WTC11 (cell line): ENCODE results near the gene PRCC. TPM values are rescaled to one million over a fixed set of nuclear protein-coding genes. Genes with fewer than 3 reads are reported as not detected.
A peak's percentile ranks its signal among the peaks of the same experiment; 100 is the strongest.

Experiments used
- EMX1 ChIP-seq: fragments of 250-450 bp; sonication (Bioruptor Pico); IDR thresholded peaks from 2 replicates; pipeline ENCODE4 v1.8.0; 2021; ENCODE audit warnings: mild to moderate bottlenecking
- FOXK1 ChIP-seq: sonication (generic); formaldehyde crosslinking; IDR thresholded peaks from 2 replicates; pipeline ENCODE4 v1.8.0; 2022; ENCODE audit warnings: mild to moderate bottlenecking, moderate library complexity, missing genetic modification reagents
- JUN ChIP-seq: sonication (generic); formaldehyde crosslinking; IDR thresholded peaks from 2 replicates; pipeline ENCODE4 v1.8.0; 2023; ENCODE audit warnings: mild to moderate bottlenecking, missing genetic modification reagents
- NR1H2 ChIP-seq: sonication (generic); formaldehyde crosslinking; IDR thresholded peaks from 2 replicates; pipeline ENCODE4 v1.9.0; 2021; ENCODE audit warnings: mild to moderate bottlenecking, moderate library complexity, missing genetic modification reagents
- OVOL2 ChIP-seq: fragments of 250-450 bp; sonication (Bioruptor Pico); IDR thresholded peaks from 2 replicates; pipeline ENCODE4 v1.9.0; 2021; ENCODE audit warnings: mild to moderate bottlenecking, borderline replicate concordance
- TEAD4 ChIP-seq: sonication (generic); formaldehyde crosslinking; IDR thresholded peaks from 2 replicates; pipeline ENCODE4 v1.8.0; 2022; ENCODE audit warnings: mild to moderate bottlenecking, missing genetic modification reagents
- TP53 ChIP-seq: sonication (generic); formaldehyde crosslinking; IDR thresholded peaks from 2 replicates; pipeline ENCODE4 v1.8.1; 2023; ENCODE audit warnings: mild to moderate bottlenecking, missing genetic modification reagents
- ZBTB21 ChIP-seq: sonication (generic); formaldehyde crosslinking; IDR thresholded peaks from 2 replicates; pipeline ENCODE4 v1.8.1; 2023; ENCODE audit warnings: mild to moderate bottlenecking, missing genetic modification reagents, borderline replicate concordance
- ZNF232 ChIP-seq: sonication (generic); formaldehyde crosslinking; IDR thresholded peaks from 2 replicates; pipeline ENCODE4 v1.8.0; 2022; ENCODE audit warnings: mild to moderate bottlenecking, missing genetic modification reagents
- ZNF671 ChIP-seq: fragments of 250-450 bp; sonication (Bioruptor Pico); IDR thresholded peaks from 2 replicates; pipeline ENCODE4 v1.8.0; 2021; ENCODE audit warnings: mild to moderate bottlenecking
- total RNA-seq: library from RNA; stranded (reverse); gene quantifications from 3 replicates; pipeline ENCODE4 v1.2.3, GENCODE V29; 2021
- TF ChIP-seq, protein P1 (sequence below): sonication (generic); formaldehyde crosslinking; conservative IDR thresholded peaks from 2 replicates; pipeline ENCODE4 v1.8.1; 2023; ENCODE audit warnings: mild to moderate bottlenecking, low read depth, missing genetic modification reagents, moderate library complexity
- TF ChIP-seq, protein P2 (sequence below): sonication (generic); formaldehyde crosslinking; IDR thresholded peaks from 2 replicates; pipeline ENCODE4 v1.8.0; 2022; ENCODE audit warnings: mild to moderate bottlenecking, missing genetic modification reagents
- TF ChIP-seq, protein P3 (sequence below): fragments of 250-450 bp; sonication (Bioruptor Pico); IDR thresholded peaks from 2 replicates; pipeline ENCODE4 v1.9.0; 2021; ENCODE audit warnings: mild to moderate bottlenecking, borderline replicate concordance
- TF ChIP-seq, protein P4 (sequence below): sonication (generic); formaldehyde crosslinking; IDR thresholded peaks from 2 replicates; pipeline ENCODE4 v1.8.1; 2022; ENCODE audit warnings: mild to moderate bottlenecking, missing genetic modification reagents, moderate library complexity, borderline replicate concordance
- TF ChIP-seq, protein P5 (sequence below): sonication (generic); formaldehyde crosslinking; IDR thresholded peaks from 2 replicates; pipeline ENCODE4 v1.8.0; 2022; ENCODE audit warnings: missing genetic modification reagents
- TF ChIP-seq, protein P6 (sequence below): fragments of 250-450 bp; sonication (Bioruptor Pico); IDR thresholded peaks from 2 replicates; pipeline ENCODE4 v1.9.0; 2021; ENCODE audit warnings: moderate library complexity, mild to moderate bottlenecking, inconsistent platforms, borderline replicate concordance
- TF ChIP-seq, protein P7 (sequence below): sonication (generic); formaldehyde crosslinking; IDR thresholded peaks from 2 replicates; pipeline ENCODE4 v1.8.0; 2023; ENCODE audit warnings: missing genetic modification reagents, mild to moderate bottlenecking, borderline replicate concordance
- TF ChIP-seq, protein P8 (sequence below): fragments of 250-450 bp; sonication (Bioruptor Pico); conservative IDR thresholded peaks from 2 replicates; pipeline ENCODE4 v1.9.0; 2021; ENCODE audit warnings: mild to moderate bottlenecking

PRCC gene
- total RNA-seq, 1 experiment from 2014 or later = 97.4 TPM

DNA sequence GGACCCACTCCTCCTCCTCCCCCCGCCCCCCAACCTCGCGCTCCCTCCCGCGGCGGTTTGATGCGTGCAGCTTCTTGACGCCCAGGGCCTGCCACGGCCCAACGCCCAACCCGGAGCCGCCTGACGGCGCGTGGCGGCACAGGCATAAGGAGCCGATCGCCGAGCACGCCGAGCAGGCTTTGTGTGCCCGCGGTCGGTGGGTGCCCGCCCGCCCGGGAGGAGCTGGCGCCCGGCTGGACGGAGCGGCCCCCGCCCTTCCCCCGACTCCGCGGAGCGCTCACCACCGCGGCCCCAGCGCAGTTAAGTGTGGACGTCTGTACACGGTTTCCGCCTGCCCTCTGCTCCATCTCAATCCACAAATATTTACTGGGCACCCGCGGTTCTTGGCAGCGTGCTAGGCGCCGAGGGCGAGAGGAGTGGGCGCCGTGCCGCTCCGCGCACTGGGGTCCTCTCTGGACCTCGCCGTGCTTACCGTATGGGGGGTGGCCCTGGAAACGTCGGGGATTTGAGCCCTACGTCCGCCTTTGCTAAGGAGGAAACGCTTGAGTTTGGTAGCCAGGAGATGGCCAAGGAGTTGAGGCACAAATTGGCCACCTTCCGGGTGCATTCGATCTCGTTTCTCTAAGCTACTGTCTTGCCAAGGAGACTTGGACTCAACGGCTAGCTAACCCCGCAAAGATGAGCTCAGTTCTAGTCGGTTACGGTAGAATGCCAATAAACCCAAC is 15.4 kb upstream of the PRCC start (continued):
- TF ChIP-seq JUN = no peak
- TF ChIP-seq NR1H2 (CRISPR knock-in tag) = no peak
- no peak for TF ChIP-seq OVOL2 (CRISPR knock-in tag)
- TF ChIP-seq, protein P1, sequence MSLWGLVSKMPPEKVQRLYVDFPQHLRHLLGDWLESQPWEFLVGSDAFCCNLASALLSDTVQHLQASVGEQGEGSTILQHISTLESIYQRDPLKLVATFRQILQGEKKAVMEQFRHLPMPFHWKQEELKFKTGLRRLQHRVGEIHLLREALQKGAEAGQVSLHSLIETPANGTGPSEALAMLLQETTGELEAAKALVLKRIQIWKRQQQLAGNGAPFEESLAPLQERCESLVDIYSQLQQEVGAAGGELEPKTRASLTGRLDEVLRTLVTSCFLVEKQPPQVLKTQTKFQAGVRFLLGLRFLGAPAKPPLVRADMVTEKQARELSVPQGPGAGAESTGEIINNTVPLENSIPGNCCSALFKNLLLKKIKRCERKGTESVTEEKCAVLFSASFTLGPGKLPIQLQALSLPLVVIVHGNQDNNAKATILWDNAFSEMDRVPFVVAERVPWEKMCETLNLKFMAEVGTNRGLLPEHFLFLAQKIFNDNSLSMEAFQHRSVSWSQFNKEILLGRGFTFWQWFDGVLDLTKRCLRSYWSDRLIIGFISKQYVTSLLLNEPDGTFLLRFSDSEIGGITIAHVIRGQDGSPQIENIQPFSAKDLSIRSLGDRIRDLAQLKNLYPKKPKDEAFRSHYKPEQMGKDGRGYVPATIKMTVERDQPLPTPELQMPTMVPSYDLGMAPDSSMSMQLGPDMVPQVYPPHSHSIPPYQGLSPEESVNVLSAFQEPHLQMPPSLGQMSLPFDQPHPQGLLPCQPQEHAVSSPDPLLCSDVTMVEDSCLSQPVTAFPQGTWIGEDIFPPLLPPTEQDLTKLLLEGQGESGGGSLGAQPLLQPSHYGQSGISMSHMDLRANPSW (CRISPR knock-in tag) = no peak
- TF ChIP-seq TEAD4 (CRISPR knock-in tag) = no peak
- TF ChIP-seq FOXK1 (CRISPR knock-in tag) = peak; percentile 92
- no peak for TF ChIP-seq ZBTB21
- TF ChIP-seq, protein P2, sequence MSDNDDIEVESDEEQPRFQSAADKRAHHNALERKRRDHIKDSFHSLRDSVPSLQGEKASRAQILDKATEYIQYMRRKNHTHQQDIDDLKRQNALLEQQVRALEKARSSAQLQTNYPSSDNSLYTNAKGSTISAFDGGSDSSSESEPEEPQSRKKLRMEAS = peak; percentile 86
- no peak for TF ChIP-seq ZNF671 (CRISPR knock-in tag)
- TF ChIP-seq, protein P3, sequence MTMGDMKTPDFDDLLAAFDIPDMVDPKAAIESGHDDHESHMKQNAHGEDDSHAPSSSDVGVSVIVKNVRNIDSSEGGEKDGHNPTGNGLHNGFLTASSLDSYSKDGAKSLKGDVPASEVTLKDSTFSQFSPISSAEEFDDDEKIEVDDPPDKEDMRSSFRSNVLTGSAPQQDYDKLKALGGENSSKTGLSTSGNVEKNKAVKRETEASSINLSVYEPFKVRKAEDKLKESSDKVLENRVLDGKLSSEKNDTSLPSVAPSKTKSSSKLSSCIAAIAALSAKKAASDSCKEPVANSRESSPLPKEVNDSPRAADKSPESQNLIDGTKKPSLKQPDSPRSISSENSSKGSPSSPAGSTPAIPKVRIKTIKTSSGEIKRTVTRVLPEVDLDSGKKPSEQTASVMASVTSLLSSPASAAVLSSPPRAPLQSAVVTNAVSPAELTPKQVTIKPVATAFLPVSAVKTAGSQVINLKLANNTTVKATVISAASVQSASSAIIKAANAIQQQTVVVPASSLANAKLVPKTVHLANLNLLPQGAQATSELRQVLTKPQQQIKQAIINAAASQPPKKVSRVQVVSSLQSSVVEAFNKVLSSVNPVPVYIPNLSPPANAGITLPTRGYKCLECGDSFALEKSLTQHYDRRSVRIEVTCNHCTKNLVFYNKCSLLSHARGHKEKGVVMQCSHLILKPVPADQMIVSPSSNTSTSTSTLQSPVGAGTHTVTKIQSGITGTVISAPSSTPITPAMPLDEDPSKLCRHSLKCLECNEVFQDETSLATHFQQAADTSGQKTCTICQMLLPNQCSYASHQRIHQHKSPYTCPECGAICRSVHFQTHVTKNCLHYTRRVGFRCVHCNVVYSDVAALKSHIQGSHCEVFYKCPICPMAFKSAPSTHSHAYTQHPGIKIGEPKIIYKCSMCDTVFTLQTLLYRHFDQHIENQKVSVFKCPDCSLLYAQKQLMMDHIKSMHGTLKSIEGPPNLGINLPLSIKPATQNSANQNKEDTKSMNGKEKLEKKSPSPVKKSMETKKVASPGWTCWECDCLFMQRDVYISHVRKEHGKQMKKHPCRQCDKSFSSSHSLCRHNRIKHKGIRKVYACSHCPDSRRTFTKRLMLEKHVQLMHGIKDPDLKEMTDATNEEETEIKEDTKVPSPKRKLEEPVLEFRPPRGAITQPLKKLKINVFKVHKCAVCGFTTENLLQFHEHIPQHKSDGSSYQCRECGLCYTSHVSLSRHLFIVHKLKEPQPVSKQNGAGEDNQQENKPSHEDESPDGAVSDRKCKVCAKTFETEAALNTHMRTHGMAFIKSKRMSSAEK (CRISPR knock-in tag) = no peak
- TF ChIP-seq EMX1 = 0 out of 2 replicates have a peak, but pooled peaks have one; percentile 46
- no peak for TF ChIP-seq TP53 (CRISPR knock-in tag)
- peak; percentile 88; the same call in 1 of the 2 replicates for TF ChIP-seq ZNF232 (CRISPR knock-in tag)
- TF ChIP-seq, protein P4, sequence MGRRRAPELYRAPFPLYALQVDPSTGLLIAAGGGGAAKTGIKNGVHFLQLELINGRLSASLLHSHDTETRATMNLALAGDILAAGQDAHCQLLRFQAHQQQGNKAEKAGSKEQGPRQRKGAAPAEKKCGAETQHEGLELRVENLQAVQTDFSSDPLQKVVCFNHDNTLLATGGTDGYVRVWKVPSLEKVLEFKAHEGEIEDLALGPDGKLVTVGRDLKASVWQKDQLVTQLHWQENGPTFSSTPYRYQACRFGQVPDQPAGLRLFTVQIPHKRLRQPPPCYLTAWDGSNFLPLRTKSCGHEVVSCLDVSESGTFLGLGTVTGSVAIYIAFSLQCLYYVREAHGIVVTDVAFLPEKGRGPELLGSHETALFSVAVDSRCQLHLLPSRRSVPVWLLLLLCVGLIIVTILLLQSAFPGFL (CRISPR knock-in tag) = no peak
- TF ChIP-seq, protein P5, sequence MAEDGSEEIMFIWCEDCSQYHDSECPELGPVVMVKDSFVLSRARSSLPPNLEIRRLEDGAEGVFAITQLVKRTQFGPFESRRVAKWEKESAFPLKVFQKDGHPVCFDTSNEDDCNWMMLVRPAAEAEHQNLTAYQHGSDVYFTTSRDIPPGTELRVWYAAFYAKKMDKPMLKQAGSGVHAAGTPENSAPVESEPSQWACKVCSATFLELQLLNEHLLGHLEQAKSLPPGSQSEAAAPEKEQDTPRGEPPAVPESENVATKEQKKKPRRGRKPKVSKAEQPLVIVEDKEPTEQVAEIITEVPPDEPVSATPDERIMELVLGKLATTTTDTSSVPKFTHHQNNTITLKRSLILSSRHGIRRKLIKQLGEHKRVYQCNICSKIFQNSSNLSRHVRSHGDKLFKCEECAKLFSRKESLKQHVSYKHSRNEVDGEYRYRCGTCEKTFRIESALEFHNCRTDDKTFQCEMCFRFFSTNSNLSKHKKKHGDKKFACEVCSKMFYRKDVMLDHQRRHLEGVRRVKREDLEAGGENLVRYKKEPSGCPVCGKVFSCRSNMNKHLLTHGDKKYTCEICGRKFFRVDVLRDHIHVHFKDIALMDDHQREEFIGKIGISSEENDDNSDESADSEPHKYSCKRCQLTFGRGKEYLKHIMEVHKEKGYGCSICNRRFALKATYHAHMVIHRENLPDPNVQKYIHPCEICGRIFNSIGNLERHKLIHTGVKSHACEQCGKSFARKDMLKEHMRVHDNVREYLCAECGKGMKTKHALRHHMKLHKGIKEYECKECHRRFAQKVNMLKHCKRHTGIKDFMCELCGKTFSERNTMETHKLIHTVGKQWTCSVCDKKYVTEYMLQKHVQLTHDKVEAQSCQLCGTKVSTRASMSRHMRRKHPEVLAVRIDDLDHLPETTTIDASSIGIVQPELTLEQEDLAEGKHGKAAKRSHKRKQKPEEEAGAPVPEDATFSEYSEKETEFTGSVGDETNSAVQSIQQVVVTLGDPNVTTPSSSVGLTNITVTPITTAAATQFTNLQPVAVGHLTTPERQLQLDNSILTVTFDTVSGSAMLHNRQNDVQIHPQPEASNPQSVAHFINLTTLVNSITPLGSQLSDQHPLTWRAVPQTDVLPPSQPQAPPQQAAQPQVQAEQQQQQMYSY (CRISPR knock-in tag) = no peak
- TF ChIP-seq, protein P6, sequence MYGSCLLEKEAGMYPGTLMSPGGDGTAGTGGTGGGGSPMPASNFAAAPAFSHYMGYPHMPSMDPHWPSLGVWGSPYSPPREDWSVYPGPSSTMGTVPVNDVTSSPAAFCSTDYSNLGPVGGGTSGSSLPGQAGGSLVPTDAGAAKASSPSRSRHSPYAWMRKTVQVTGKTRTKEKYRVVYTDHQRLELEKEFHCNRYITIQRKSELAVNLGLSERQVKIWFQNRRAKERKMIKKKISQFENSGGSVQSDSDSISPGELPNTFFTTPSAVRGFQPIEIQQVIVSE (CRISPR knock-in tag) = no peak
- TF ChIP-seq, protein P7, sequence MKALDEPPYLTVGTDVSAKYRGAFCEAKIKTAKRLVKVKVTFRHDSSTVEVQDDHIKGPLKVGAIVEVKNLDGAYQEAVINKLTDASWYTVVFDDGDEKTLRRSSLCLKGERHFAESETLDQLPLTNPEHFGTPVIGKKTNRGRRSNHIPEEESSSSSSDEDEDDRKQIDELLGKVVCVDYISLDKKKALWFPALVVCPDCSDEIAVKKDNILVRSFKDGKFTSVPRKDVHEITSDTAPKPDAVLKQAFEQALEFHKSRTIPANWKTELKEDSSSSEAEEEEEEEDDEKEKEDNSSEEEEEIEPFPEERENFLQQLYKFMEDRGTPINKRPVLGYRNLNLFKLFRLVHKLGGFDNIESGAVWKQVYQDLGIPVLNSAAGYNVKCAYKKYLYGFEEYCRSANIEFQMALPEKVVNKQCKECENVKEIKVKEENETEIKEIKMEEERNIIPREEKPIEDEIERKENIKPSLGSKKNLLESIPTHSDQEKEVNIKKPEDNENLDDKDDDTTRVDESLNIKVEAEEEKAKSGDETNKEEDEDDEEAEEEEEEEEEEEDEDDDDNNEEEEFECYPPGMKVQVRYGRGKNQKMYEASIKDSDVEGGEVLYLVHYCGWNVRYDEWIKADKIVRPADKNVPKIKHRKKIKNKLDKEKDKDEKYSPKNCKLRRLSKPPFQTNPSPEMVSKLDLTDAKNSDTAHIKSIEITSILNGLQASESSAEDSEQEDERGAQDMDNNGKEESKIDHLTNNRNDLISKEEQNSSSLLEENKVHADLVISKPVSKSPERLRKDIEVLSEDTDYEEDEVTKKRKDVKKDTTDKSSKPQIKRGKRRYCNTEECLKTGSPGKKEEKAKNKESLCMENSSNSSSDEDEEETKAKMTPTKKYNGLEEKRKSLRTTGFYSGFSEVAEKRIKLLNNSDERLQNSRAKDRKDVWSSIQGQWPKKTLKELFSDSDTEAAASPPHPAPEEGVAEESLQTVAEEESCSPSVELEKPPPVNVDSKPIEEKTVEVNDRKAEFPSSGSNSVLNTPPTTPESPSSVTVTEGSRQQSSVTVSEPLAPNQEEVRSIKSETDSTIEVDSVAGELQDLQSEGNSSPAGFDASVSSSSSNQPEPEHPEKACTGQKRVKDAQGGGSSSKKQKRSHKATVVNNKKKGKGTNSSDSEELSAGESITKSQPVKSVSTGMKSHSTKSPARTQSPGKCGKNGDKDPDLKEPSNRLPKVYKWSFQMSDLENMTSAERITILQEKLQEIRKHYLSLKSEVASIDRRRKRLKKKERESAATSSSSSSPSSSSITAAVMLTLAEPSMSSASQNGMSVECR (CRISPR knock-in tag) = peak; percentile 54; the same call in 1 of the 2 replicates
- TF ChIP-seq, protein P8, sequence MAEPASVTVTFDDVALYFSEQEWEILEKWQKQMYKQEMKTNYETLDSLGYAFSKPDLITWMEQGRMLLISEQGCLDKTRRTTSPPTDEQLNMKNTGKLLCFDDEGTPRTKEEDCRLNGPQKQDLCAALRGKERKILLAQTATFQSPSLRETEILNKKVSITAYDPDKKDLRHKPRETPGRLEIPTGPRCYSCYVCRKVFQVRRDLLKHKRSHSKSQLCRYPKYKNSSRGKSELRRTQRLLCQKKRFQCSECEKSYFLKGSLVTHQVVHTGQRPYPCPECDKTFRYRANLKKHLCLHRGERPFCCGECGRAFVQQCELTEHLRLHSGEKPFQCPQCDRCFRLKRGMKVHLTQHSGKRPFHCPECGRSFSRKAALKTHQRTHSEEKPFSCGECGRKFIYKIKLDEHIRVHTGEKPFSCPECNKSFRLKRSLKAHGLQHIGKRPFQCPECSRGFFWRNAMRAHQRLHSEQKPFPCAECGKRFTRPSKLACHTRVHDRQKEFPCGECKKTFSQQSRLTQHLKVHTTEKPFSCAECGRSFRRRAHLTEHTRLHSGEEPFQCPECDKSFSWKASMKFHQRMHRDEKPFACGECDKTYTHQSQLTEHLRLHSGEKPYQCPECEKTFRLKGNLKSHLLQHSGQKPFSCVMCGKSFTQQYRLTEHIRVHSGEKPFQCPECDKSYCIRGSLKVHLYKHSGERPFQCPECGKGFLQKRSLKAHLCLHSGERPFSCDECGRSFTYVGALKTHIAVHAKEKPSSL = no peak
